GM18867 (cell line): ENCODE results near the gene INSYN1.
"Not testable (repeated sequence)": the region's sequence is repeated elsewhere in the genome, so short reads cannot be mapped to it uniquely, and the experiment has no call there.

Experiments
- ATAC-seq: cut with Tn5 transposase; IDR thresholded peaks from one replicate; pipeline ENCODE4 v1.9.1; 2021; ENCODE audit warnings: mild to moderate bottlenecking, moderate library complexity; ENCODE audit not compliant: unreplicated experiment

Gene INSYN1

DNA sequence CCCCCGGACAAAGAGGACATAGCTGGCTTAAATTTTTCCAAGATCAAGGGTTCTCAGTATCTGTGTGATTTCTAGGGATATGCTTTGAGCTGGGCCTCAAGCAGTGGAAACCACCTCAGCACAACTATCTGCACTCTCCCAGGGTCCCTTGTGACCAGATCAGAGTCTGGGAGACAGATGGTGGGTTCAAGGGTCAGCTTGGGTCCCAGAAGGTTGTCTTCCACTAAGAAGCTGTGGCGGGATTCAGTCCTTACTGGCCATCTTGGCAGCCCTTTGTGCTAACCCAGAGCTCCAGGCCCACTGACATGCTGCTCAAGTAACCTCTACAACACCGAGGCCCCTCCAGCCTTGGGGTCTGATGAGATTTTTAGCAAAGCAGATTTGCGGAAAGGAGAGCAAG lies 2.7 kb downstream of the INSYN1 start:
- no peak for ATAC-seq

DNA sequence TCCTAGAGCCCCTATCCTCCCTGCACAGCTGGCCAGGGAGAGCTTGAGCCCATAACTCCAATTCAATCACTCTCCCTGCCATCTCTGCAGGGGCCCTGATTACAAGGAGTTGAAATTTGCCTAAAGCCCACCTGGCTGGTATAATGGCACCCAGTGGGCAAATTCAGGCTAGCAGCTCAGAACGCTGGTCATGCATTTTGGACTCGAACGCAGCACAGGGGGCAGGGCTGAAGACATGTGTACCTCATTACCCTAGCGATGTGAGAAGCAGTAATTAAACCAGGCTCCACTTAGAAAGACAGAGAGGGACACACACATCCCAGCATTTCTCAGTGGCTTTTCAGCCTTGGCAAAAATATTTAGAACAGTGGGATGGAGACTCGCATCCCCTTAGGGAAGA lies 3.2 kb downstream of the INSYN1 start:
- ATAC-seq: no peak

DNA sequence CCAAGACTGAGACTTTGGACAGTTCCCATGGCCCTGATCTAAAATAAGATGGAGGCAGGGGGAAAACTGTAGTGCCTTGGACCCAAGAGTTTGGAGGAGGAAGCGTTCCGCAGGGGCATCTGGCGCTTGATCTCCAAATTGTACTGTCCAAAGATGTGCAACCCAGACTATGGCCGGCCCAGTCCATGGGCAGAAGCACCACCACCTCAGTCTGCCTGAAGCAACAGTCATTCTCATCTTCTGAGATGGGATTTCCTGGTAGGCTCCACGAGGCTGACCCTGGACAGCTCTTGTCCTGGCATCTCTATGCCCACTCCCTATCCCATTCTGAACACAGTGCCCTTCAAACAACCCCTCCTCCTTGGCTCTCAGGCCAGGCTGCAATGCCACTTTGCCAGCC lies 3.6 kb downstream of the INSYN1 start:
- no peak for ATAC-seq

DNA sequence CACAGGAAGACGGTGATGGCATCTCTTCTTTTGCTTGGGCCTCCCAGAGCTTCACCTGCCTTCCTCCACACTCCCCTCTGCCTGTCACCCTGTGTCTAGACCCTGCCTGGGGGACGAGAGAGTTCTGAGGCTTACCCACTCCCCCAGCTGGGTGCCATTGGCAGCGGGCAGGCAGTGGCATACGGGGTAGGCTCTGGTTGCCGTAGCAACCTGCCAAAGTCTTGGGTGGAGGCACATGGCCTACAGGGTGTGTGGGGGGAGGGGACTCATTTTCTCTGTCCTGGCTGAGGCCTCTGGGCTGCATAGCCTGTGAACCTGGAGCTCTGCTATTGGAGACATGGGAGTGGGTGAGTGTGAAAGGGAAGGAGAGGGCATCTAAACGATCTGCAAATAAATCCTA lies 4.4 kb downstream of the INSYN1 start:
- no peak for ATAC-seq

DNA sequence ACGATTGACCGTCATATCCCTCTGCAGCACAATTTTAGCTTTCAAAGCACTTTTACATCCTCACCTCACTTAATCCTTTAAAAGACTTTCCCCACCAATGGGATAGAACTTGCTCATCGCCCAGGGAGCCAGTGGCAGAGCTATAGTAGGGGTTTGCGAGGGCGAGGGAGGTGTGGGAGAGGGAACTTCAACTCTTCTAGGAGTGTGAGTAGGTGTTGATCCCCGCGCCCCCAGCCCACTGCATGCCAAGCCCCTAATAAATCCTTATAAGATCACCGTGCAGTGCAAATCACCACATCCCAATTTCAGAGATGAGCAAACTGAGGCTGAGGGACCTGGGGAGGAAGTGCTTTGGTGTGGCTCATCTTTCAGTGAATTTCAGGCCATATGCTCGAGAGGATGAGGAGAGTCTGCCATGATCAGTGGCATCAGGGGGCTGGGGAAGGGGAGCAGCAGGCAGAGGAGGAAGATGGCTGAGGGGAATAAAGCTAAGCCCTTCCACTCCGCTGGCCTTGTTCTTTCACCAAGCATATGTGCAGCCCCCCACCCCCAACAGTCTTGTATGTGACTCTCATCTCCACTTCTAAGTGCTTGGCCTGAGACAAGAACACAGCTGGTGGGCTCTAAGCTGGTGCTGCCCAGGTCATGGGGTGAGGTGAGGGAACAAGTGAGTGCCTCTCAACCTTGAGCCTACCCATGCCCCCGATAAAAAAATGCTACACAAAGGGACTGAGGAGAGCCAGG lies 5.1 kb downstream of the INSYN1 start:
- no peak for ATAC-seq

DNA sequence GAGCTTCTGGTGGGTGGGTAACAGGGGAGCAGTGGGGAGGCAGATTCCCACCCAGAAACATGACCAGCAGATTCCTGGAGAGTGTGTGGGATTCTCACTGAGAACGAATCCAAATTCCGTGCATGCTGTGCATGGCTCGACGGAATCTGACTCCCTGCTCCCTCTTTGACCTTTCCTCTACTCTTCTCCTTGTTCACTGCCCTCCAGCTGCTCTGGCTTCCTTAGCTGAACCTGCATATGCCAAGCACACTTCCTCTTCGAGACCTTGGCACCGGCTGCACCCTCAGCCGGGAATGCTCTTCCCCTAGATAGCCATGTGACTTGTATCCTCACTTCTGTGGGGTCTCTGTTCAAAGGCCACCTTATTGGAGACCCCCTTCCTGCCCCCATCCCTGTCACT lies 6.3 kb downstream of the INSYN1 start:
- ATAC-seq: no peak

DNA sequence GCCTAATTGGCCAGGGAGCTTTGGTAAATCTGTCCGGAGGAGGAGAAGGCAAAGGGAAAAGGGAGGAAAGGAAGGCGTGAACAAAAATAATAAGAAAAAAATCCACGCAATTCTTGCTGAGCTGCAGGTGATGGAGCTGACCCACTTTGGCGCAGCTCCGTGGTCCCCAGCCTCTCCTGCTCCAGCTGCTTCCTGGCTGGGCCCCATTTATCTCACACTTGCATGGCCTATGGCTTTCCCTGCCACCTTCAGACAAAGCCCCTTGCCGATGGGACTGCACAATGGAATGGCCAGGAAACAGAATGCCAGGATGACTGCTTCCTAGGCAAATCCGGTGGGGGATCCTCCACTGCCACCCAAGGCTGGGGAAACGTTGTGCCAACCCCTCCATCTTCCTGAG lies 6.9 kb downstream of the INSYN1 start:
- ATAC-seq: no peak

DNA sequence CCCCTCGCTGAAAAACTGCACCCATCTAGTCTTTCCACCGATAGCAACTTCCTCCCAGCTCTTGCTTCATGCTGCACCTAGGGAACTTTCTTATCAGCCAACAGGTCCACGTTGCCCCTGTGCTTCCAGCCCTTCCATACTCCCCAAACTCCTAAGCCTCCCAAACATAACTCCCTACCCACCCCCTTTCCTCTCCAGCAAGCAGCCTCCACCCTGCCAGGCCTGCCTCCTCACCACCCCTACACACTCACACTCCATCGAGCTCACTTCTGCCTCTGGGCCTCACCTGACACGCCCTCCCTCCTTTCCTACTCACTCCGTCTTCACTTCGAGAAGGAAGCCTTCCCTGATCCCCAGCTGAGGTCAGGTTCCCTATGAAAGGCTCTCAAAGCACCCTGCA lies 8.1 kb downstream of the INSYN1 start:
- no peak for ATAC-seq

DNA sequence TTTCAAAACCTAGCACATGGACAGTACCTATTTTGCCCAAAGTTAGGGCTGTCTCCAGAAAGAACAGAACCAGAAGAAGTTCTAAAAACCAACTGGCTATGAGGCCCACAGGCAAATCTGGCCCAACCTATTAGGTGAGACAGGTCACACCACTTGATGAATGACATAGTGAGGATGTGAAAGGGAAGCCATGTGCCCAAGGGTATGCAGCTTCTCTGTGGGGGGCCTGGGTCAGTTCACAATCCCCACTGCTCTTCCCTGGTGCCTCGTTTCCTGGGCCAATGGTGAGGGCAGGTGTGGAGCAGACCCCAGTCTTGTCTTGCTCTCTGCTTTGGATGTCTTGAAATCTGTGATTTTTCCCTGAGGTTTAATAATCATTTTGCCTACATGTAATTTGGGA lies 8.9 kb downstream of the INSYN1 start:
- no peak for ATAC-seq

DNA sequence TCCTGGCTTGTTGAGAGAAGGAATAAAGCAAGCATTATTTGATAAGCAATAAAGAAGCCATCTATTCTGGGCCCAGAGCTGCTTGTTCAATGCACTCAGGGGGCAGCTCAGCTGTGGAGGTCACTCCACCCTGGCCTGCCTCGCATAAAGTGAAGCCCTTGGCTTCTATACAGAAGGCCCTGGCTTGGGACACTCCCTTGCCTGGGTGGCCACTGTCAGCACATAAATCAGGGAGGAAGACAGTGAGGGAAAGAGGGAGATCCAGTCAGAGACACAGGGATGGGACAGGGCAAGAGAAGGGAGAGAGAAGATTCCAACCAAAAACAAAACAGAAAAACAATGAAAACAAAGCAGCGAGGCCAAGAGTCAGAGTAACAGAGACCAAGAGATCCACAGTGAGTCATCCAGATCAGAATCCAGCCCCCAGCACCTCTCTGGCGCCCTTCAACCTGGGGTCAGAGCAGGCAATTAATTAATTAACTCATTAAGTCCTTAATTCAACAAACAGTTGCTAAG lies 11.8 kb downstream of the INSYN1 start:
- ATAC-seq: no peak

DNA sequence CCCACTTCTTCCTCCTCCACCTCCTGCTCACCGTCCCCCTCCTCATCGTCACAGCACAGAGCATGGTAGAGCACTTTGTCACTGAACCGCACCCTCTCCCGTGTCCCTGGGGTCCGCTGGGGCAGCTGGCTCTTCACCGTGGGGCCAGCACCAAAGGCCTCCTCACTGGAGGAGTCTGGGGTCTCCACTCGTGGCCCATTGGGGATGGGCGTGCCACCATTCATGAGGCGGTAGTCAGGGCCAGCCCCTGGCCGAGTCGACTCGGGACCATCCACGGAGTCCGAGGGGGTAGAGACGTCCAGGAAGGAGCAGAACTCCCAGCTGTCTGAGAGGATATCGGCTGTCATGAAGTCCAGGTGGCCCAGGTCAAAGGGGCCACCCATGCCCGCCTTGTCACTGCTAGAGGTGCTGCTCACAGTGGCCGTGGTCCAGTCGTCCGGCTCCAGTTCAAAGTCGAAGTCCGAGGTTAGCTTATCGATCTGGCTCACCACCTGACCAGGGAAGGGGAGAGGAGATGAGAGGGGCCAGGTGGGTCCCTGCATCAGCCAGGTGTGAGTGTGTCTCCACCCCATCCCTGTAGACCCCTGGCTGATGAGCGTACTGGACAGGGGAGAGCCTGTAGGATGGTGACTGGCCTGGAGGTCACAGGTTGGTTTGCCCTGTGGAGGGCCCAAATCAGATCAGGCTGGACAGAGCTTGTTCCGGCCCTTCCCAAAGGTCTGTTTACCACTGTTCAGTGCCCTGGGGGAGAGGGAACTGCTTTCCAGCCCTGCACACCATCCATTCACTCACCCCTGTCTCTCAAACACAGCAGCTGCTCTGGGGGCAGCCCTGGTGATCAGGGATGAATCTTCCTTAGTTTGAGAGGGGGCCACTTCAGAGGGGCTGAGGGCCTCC lies 12.8 kb downstream of the INSYN1 start:
- ATAC-seq: no peak

DNA sequence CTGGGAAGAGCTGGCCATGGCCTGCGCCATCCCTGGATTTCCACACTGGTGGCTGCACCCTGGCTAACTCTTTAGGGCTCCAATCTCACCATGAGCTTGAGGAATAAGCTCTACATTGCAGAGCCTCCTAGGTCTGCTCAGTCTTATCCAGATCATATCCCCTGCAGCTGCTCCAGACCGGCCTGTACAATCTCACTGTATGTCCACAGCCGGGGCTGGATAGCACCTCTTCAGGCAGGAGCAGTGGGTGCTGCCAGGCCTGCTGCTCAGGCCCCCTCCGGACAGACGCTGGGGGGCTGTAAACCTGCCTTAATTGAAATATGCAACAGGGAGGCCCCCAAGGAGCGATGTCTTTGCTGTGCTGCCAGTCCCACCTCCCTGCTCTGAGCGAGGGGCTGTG lies 15.6 kb downstream of the INSYN1 start:
- ATAC-seq: no peak

DNA sequence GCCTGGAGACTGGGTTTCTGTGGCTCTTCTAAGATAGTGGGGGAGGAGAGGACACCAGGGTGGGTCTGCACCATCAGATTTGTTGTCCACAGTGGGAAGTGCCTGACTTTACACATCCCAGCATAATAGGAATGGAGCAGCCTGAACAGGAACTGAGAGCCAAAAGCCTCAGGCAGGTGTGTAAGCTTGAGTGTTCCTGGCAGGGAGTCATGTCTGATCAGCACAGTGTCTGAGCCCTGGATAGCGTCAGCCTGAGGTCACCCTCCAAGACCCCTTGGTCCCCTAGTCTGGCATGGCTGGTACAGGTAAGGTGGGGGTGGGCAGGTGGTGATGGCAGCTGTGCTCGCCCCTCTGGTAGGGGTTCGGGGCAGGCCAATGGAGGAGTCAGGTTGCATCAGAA lies 20.2 kb downstream of the INSYN1 start:
- ATAC-seq: no peak

DNA sequence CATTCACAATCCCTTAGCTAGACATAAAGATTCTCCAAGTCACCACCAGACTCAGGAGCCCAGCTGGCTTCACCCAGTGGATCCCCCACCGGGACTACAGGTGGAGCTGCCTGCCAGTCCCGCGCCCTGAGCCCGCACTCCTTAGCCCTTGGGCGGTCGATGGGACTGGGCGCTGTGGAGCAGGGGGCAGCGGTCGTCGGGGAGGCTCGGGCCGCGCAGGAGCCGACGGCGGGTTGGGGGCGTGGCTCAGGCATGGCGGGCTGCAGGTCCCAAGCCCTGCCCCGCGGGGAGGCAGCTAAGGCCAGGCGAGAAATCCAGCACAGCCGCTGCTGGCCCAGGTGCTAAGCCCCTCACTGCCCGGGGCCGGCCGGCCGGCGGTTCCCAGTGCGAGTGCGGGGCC lies 21.1 kb downstream of the INSYN1 start:
- ATAC-seq: not testable (repeated sequence)

DNA sequence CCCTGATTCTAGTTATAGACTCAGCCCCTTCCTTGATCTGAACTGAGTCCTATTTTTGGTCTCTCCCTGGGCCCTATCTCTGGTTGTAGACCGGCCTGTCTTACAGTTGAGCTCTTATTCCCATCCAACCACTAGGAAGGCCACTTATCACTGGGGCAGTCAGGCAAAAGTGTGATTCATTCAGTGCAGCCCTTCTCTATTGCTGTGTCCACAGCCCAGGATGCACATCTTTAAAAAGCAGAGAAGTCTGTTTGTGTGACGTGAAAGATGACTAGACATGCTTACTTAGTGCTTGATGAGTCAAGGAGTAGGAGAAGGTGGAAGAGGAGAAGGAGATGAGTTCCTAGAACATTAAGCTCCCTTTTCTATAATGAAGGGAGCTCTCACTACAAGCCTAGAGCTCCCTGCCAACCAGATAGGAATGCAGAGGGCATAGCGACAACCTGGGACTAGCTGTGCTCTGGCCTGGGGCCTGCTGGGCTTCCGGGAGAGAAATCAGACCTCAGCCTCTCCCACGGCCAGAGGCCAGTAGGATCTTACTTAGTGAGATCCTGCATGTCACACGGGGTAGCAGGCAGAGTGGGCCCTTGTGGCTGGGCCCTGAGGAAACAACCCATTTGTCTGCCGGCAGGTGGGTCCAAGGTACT lies 25.7 kb downstream of the INSYN1 start:
- ATAC-seq: no peak

DNA sequence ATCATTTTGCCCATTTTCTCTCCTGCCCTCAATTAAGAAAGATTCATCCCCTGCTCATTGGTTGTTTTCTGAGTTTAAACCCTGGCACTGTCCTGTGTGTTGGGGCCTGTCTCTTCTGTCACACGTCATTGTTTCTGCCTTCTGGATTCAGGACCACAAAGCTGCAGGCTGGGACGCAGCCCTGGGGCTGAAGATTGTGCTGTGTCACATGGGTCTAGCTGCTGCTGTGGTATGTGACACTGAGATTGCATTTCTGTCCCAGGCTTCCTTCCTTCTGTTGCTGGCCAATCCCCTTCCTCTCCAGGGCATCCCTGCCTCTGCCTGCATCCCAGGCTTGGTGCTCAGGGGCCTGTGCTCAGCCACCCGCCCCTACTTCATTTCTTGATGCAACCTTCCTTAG lies 28.9 kb downstream of the INSYN1 start:
- no peak for ATAC-seq

DNA sequence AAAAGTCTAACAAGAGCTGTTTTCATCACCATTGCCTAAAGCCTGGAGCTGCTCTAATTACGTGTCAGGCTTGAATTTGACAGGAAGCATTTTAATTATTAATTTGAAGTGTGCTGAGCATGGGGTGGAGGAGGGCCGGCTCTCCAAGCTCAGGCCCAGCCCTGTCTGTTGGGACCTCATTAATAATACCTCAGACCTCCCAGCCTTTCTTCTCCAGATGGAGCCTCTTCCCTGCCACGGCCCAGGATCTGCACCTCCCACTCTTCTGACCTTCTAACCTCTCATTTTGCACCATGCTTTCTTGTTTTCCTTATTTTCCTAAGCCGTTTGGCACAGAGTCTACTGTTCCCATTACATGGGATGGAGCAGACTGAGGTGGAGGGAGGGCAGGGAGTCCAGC lies 30.0 kb downstream of the INSYN1 start:
- ATAC-seq: no peak

DNA sequence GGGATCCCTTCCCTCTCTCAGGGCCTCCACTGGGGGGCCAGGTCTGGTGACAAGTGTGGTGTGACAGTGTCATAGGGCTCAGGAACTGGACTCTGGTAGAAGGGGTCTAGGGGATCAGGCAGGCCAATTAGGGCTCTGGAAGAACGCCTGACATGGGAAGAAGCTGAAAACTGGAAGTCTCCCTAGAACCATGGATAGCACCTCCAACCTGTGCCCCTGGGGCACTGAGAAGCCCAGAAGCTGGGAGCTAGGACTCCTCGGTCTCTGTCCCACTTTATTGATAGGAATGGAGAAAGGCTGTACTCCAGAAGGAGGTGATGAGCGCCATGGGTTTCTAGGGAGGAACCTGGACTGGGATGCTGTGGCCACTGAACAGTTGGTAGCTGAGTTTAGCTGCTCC lies 30.7 kb downstream of the INSYN1 start:
- ATAC-seq: no peak

DNA sequence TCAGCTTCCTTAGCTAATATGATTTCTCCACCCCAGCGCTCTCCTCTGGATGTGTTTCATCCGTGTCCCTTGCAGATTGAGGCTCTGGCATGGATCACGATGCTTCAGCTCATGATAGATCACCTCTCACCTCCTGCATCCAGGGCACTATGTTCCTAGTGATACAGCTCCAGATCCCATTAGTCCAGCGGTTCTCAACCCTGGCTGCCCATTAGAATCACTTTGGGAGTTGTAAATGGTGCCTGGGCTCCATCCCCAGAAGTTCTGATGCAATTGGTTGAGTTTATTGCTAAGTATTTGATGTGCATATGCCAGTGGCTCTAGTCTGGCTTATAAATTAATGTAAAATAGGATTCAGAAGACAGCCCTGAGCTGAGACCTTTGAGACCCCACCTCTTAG lies 34.5 kb downstream of the INSYN1 start:
- ATAC-seq: no peak

DNA sequence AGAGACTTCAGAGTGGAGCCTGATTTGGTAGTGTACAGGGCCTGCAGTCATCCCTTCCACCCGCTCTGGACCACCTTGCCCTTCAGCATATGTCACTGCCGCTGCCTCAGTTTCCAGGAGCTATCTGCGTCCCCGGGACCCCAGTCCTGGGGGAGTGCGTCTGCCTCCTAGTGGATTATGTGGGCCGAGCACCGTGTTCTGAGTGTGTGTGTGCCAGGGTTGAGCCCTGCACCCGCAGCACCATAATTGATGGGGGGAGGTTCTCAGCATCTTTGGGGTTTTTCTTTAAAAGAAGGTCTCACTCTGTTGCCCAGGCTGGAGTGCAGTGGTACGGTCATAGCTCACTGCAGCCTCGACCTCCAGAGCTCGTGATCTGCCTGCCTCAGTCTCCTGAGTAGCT lies 35.3 kb downstream of the INSYN1 start:
- no peak for ATAC-seq

DNA sequence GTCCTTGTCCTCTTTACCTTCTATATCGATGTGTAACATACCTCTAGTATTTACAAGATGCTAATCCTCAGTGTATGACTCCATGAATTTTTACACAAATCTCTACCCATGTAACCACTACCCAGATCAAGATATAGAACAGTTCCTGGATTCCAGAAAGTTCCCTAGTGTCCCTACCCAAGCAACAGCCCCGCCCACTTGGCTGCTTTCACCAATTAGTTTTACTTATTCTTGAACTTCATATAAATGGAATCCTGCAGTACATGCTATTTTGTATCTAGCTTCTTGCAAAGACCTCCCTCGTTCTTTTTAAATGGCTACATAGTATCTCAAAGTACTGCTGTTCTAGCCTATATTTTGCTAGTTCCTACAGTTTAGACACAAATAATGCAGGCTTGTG lies 35.9 kb downstream of the INSYN1 start:
- ATAC-seq: no peak

DNA sequence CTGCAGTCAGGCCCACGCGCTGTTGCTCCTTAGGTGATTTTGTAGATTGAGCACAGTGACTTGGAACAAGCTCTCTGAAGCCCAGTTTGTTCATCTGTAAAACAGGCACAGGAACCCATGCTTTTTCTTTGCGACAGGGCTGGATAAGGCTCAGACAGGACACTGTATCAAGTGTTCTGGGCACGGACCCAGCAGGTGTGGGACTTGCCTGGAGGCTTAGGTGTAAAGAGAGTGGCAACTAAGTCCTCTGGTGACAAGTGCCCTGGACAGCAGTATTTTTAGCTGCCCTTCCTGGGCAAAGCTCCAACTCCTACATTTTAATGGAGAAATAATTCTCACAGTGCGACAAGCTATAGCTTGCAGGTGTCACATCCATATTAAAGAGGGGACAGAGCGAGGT lies 36.7 kb downstream of the INSYN1 start:
- no peak for ATAC-seq
